ENCODE results near the gene PDZD7.

- TF ChIP-seq CHD4 (IDR thresholded peaks at IDR 0.05; ENCODE audit: insufficient read depth, insufficient replicate concordance, low read depth, low read length, poor library complexity, severe bottlenecking) (no peak), GABPA (tag; conservative IDR thresholded peaks at IDR 0.05; ENCODE audit: low read depth) (no peak)
- TF ChIP-seq, protein P1, sequence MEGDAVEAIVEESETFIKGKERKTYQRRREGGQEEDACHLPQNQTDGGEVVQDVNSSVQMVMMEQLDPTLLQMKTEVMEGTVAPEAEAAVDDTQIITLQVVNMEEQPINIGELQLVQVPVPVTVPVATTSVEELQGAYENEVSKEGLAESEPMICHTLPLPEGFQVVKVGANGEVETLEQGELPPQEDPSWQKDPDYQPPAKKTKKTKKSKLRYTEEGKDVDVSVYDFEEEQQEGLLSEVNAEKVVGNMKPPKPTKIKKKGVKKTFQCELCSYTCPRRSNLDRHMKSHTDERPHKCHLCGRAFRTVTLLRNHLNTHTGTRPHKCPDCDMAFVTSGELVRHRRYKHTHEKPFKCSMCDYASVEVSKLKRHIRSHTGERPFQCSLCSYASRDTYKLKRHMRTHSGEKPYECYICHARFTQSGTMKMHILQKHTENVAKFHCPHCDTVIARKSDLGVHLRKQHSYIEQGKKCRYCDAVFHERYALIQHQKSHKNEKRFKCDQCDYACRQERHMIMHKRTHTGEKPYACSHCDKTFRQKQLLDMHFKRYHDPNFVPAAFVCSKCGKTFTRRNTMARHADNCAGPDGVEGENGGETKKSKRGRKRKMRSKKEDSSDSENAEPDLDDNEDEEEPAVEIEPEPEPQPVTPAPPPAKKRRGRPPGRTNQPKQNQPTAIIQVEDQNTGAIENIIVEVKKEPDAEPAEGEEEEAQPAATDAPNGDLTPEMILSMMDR (IDR thresholded peaks at IDR 0.05 in 2 of 3, conservative IDR thresholded peaks at IDR 0.05 in 1 of 3; ENCODE audit: insufficient read depth in 2 of 3, low read depth in 1 of 3, low read length in 3 of 3) = no peak
Observed at GRCh38 chr10:100963826-100964225, 67.1 kb downstream of the PDZD7 start.
